NCI-H1417 treated with DMSO at 0.1 percent for 48 hours (cell line): ENCODE measurements around the gene MYCBPAP.

Experiments used
- DNase-seq: peaks from one replicate; lab custom pipeline; 2025; lab: John Stamatoyannopoulos, UW

The MYCBPAP gene

GRCh38 chr17:50551884-50552283, 43.6 kb downstream of the MYCBPAP start:
- no peak for DNase-seq

- no peak for DNase-seq
Measured at GRCh38 chr17:50554201-50554600, 46.0 kb downstream of the MYCBPAP start.

GRCh38 chr17:50556803-50557202, 48.6 kb downstream of the MYCBPAP start:
- DNase-seq = no peak

GRCh38 chr17:50557630-50558029, 49.4 kb downstream of the MYCBPAP start:
- DNase-seq = no peak

- DNase-seq = no peak
Measured at GRCh38 chr17:50558091-50558490, 49.9 kb downstream of the MYCBPAP start.

GRCh38 chr17:50558581-50558940, 50.3 kb downstream of the MYCBPAP start:
- no peak for DNase-seq

GRCh38 chr17:50558941-50559614, 50.8 kb downstream of the MYCBPAP start:
- DNase-seq = no peak

GRCh38 chr17:50559674-50560184, 51.5 kb downstream of the MYCBPAP start:
- DNase-seq = no peak

- no peak for DNase-seq
Measured at GRCh38 chr17:50560185-50560824, 52.1 kb downstream of the MYCBPAP start, which contains the start of gene CACNA1G. Gene CACNA1G, plus strand, starts transcription at chr17:50560715. Its CDS starts 745 bp downstream, at chr17:50561460.

- DNase-seq = no peak
Measured at GRCh38 chr17:50560931-50561745, 52.9 kb downstream of the MYCBPAP start.

- DNase-seq = no peak
Measured at GRCh38 chr17:50561746-50562141, 53.5 kb downstream of the MYCBPAP start.

- DNase-seq = no peak
Measured at GRCh38 chr17:50562242-50563091, 54.2 kb downstream of the MYCBPAP start.

GRCh38 chr17:50563092-50563511, 54.9 kb downstream of the MYCBPAP start:
- no peak for DNase-seq

GRCh38 chr17:50564916-50565315, 56.7 kb downstream of the MYCBPAP start:
- DNase-seq = no peak

- peak; percentile 29 for DNase-seq
Measured at GRCh38 chr17:50565402-50566350, 57.4 kb downstream of the MYCBPAP start.

- DNase-seq = no peak
Measured at GRCh38 chr17:50566886-50567285, 58.6 kb downstream of the MYCBPAP start.

- DNase-seq = no peak
Measured at GRCh38 chr17:50568659-50569058, 60.4 kb downstream of the MYCBPAP start.

GRCh38 chr17:50569592-50569991, 61.4 kb downstream of the MYCBPAP start:
- no peak for DNase-seq

GRCh38 chr17:50570032-50570431, 61.8 kb downstream of the MYCBPAP start:
- no peak for DNase-seq

- DNase-seq = no peak
Measured at GRCh38 chr17:50570528-50570927, 62.3 kb downstream of the MYCBPAP start.

GRCh38 chr17:50571681-50572080, 63.4 kb downstream of the MYCBPAP start:
- no peak for DNase-seq
